Anterior cingulate cortex (tissue), 58 donors: Measurements from ENCODE around the gene NAT10.
A peak's percentile ranks its signal among the peaks of the same experiment; 100 is the strongest.
"Not testable (repeated sequence)": the region's sequence is repeated elsewhere in the genome, so short reads cannot be mapped to it uniquely, and the experiment has no call there.

Experiments used
- DNase-seq, 58 donors: peaks; one replicate each; lab custom pipeline; 2025; lab: John Stamatoyannopoulos, UW

Gene NAT10

GRCh38 chr11:34105079-34105956, at the start of gene NAT10:
Gene NAT10 (plus strand): TSS chr11:34105629. CDS start chr11:34108226, 2,597 bp downstream.
- peak; percentile 43 to 98 (median 92) for DNase-seq

- DNase-seq = no peak
Measured at GRCh38 chr11:34056672-34057071, 48.8 kb upstream of the NAT10 start.

GRCh38 chr11:34063061-34063795, 42.2 kb upstream of the NAT10 start:
- no peak for DNase-seq

DNA sequence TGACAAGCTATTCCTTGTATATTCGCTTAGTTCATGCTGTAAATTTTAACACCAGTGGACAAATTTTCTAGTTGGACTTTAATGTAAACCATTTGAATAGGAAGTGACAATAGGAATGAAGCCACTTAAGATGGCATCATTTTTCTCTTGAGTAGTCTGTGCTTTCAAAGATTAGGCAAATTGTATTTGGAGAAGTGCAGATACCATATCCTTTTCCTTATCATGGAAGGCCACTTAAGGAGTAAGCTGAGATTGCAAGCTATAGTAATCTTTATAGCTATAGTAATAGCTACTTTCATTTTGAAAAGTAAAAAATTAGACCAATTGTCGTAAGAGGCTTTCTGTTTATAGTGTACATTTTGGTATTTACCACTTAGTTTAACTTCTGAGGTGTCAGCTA, 41.1 kb upstream of the NAT10 start:
- no peak for DNase-seq

DNA sequence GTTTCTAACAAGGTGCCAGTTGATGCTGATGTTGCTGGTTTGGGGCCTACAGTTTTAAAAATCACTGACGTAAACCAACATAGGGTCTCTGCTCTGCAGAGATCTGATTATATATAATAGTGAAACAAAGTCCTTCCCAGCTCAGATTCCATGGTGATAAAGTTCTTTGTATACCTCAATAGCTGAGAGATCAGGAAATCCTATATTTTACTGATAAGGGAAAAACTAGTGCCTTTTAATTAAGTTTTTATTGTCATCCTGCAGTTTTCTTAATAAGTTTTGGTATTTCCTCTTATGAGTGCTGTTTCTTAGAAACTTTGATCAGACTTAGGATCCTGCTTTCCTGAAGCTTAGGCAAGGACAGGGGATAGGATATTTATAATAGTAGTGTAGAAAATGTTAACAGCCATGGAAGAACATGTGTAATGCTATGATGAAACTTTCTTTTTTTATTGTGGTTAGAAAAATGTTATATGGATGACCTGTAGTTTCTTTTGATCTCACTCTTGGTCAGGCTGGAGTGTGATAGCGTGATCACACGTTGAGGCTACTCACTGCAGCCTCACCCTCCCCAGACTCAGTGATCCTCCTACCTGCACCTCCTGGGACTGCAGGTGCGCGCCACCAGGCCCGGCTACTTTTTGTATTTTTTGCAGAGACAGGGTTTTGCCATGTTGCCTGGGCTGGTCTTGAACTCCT, 39.8 kb upstream of the NAT10 start:
- DNase-seq = no peak

DNA sequence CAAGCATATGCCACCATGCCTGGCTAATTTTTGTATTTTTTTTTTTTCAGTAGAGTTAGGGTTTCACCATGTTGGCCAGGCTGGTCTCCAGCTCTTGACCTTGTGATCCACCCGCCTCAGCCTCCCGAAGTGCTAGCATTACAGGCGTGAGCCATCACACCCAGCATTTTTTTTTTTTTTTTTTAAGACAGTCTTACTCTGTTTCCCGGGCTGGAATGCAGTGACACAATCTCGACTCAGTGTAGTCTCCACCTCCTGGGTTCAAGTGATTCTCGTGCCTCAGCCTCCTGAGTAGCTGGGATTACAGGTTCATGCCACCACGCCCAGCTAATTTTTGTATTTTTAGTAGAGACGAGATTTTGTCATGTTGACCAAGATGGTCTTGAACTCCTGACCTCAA, 38.7 kb upstream of the NAT10 start:
- not testable (repeated sequence) for DNase-seq

DNA sequence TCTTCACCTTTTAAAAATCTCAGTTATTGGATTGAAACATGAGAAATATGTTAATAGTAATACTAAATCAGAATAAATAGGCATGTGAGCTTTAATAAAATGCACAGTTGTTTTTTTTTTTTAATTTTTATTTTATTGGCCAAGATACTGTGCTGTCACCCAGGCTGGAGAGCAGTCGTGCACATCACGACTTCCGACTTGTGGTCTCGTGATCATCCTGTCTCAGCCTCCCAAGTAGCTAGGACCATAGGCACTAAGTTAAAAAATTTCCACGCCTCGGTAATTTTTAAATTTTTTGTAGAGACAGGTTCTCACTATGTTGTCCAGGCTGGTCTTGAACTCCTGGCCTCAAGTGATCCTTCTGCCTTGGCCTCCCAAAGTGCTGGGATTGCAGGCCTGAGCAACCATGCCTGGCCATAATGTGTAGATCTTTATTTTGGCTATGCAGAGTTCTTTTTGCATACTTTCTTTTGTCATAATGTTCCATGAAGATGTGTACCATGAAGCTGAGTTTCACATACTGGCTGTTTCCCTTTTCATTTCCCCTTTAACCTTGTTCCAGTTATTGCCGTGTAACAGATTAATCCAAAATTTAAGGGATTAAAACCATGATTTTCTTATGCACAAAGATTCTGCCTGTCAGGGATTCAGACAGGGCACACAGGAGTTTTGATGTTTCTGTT, 37.9 kb upstream of the NAT10 start:
- no peak for DNase-seq

- no peak for DNase-seq
Measured at GRCh38 chr11:34068111-34068510, 37.3 kb upstream of the NAT10 start.

GRCh38 chr11:34071306-34071705, 34.1 kb upstream of the NAT10 start:
- DNase-seq = not testable (repeated sequence)

DNA sequence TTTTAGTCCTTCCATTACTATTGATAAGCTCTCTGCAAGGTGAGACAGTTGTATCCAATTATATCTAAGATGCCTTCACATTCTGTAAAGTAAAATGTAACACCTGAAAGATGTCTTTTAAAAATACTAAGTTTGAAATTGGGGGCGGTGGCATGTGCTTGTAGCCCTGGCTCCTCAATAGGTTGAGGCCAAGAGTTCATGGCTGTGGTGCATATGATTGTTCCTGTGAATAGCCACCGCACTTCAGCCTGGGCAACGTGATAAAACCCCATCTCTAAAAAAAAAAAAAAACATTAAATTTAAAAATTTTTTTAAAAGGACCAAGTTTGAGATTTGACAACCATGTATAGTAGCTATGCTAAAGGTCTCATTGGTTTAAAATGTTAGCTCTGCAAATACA, 33.4 kb upstream of the NAT10 start:
- no peak for DNase-seq

DNA sequence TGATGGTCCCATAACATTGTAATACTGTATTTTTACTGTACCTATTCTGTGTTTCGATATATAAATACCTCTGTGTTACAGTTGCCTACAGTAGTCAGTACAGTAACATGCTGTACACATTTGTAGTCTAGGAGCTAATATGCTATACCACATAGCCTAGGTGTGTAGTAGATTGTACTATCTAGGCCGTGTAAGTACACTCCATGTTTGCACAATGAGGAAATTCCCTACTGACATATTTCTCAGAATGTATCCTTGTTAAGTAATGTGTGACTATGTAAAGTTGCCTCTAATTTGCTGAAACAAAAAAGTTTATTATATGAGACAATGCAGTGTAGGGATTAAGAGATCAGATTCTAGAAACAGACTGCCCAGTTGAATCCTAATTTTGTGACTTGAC, 32.6 kb upstream of the NAT10 start:
- no peak for DNase-seq

DNA sequence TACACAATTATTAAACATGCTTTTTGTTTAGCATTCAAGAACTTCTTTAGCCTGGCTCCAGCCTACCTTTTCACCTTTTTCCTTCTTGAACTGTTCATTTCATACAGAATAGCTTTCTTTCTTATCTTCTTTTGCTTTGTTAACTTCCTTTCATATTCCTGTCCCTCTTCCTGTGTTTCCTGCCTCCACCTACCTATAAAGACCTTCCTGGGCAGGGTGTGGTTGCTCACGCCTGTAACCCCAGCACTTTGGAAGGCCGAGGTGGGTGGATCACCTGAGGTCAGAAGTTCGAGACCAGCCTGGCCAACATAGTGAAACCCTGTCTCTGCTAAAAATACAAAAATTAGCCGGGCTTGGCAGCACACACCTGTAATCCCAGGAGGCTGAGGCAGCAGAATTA, 31.0 kb upstream of the NAT10 start:
- no peak for DNase-seq

DNA sequence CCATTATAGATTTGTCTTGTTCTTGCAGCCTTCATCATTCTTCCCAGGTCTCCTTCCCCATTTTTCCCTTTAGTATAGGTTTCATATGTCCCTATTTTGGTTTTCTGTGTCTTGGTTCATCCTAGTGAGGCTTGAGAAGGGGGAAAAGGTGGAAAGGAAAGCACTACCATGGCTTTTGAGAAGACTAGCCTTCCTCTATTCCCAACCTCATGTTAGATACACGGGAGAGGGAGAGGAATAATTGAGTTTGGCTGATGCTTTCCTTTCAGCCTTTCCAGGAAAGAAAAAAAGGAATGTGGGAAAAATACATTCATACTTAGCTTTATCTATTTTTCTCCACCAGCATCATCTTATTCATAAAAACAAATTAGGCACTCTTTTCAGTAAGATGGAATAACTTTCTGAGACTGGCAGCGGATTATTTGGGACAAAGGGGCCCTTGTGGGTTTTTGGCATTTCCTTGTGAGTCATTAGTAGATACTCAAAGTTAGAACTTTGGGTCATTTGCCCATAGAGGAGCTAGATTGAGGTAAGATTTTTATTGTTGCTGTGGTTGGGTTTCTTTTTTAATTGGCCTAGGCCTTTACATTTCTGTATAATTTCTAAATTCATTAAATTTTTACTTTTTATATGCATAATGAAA, 30.1 kb upstream of the NAT10 start:
- peak in 2 of 58 donors; percentile 1 to 2 for DNase-seq

DNA sequence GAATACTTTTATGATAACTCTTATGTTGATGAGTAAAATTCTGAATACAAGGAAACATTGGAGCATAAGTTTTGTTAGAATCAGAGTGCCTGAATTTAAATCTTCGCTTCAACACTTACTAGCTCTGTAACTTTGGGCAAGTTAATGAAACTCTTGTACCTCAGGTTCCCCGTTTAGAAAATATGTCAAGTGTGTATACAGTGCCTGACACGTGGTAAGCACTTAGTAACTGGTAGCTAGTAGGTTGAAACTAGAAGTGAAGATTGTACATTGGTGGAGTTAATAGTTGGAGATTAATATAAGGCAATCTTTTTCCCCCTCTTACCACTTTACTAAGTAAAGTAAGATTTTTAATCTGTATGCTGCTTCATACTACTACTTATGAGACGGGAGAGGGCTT, 24.8 kb upstream of the NAT10 start:
- no peak for DNase-seq

DNA sequence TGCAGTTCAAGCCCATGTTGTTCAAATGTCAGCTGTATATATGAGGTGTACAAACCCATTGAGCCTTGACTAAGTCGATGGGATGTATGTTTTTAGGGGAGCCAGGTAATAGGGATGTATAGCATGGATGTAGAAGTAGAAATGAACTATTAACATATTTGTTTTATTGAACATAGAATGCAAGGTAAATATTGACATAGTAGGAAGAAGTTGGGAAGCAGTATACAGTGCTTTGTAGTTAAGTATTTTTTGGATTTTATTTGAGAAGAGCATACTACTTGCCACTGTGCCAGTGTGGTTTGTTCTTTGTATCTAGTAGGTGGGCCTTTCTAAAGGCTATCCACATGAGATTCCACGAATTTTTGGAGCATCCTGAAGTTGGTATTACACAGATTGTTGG, 20.8 kb upstream of the NAT10 start:
- no peak for DNase-seq

DNA sequence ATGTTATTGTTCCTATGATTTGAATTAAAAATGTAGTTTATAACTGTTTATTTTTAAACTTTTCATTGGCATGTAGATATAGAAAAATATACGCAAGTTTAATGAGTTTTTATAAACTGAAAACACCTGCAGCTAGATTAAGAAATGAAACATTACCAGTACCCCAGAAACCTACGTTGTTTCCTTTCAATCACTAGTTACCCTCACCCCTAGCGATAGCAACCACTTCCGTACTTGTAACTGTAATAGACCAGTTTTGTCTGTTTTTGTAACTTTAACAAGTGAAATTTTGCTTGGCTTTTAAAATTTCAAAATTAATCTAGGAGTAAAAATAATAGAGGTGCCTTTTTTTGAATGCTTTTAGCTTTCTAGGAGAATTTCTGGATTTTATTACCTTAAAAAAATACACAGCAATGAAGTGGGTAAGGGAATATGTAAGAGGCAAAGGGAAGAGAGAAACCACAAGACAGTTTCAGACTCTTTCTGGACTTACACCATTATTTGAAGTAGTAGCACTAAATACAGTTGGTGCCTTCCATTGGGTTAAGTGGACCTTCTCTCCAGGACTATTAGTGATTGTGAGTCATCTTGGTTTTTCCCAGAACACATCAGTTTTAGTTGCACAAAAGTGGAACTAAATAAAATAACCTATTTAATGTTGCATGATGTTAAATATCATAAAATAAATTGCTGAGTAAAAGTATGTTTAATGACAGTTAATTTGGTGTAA, 18.7 kb upstream of the NAT10 start:
- no peak for DNase-seq

DNA sequence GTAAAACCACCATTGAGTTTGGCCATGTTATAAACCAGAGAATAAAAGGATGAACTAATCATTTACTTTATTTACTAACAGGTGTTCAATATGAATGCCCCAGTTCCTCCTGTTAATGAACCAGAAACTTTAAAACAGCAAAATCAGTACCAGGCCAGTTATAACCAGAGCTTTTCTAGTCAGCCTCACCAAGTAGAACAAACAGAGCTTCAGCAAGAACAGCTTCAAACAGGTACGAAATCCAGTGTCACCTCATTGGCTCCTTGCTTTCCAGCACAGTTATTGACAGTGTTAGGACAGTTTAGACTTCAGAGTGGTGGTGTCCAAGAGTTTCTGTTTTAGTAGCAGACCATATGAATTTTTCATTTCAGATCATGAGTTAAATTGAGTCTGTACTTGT, 13.6 kb upstream of the NAT10 start:
- DNase-seq = no peak

GRCh38 chr11:34094900-34095299, 10.5 kb upstream of the NAT10 start:
- DNase-seq = not testable (repeated sequence)

- DNase-seq = no peak
Measured at GRCh38 chr11:34098813-34099212, 6.6 kb upstream of the NAT10 start.
